ENCODE data around the gene CEL.
"Not testable (repeated sequence)": the region's sequence is repeated elsewhere in the genome, so short reads cannot be mapped to it uniquely, and the experiment has no call there.

Gene CEL

DNA sequence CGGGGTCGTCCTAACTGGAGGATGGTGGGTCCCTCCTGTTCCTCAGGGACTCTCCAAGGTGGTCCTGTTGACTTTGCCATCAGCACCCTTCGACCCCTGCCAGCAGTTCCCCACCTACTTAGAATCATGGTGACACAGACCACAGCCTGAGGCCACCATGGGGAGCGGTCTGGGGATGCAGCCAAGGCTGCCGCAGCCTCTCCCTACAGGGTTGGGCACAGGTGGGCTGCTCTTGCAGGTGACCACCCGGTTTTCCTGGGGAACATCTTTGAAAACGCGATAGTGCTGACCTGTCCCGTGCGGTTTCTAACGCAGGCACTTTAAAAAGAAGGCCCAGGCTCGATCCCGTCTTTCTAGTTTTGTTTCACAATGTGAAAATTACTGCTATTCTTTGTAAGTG lies 12.7 kb upstream of the CEL start:
- DNase-seq = no peak

GRCh38 chr9:133050142-133050541 lies 11.6 kb upstream of the CEL start:
- no peak for DNase-seq

DNA sequence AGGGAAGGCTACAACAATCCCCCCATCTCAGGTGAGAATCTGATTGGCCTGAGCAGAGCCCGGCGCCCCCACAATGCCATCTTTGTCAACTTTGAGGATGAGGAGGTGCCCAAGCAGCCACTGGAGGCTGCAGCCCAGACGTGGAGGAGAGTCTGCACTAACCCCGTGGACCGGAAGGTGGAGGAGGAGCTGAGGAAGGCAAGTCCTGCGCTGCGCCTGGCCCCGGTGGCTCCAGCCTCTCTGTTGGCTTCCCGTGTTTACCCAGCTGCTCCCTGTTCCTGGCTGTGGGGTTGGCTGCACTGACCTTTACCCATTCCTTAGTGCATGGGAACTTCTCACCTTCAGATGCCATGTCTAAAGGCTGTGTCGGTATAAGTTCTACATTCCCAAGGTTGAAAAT lies 11.0 kb upstream of the CEL start:
- peak; percentile 62 for DNase-seq

- no peak for DNase-seq
Observed at GRCh38 chr9:133051281-133051900, 10.4 kb upstream of the CEL start.

- DNase-seq = no peak
Observed at GRCh38 chr9:133051966-133052539, 9.7 kb upstream of the CEL start.

DNA sequence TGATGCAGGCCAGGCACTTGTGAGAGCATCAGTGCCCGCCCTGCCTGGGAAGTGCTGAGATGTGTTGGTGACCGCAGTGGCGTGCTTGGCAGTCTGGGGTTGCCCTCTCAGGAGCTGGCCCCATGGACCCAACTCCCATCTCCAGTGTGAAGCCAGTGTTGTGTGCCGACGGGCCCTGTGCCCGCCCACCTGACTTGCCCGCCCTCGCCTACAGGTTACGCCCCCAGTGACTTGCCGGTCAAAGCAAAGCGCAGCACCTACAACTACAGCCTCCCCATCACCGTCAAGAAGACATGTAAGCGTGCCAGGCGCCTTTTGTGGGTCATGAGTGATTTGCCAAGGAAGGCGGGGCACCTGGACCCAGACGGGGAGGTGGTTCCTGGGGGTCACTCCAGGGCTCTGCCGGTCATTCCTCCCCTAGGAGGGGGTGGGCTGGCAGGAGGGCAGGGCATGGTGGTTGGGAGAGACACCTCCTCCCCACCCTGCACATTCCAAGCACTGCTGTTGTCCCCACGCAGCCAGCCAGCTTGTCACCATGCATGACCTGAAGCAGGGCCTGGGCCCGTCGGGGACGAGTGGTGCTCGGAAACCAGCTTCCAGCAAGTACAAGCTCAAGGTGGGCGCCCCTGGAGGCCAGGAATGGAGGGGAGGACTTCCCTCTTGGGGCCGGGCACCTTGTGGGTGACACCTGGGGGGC lies 7.4 kb upstream of the CEL start:
- DNase-seq = no peak

GRCh38 chr9:133054966-133055365 lies 6.8 kb upstream of the CEL start:
- DNase-seq = no peak

DNA sequence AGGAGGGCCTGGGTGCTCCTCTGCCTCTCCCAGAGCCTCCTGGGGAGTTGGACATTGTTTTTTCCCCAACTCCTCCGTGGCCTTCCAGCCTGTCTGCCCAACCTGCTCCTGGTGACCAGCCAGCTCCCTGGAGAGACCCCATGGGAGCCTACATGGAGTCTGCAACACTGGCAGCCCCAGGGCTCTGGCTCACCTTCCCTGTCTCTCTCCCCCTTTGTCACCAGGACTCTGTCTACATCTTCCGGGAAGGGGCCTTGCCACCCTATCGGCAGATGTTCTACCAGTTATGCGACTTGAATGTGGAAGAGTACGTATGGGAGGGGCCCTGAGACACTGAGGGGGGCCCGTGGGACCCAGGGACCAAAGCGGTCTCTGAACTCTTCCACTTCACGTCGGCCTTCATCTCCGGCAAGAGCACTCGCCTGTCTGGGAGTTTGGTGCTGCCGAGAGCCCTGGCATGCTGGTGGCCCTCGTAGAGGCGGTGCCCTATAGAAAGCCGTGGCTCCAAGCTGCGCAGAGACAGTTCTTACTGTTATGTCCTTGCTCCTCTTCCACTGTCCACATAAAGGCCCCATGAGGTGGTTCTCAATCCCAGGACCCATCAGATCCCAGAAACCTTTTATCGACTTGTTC lies 5.9 kb upstream of the CEL start:
- DNase-seq = no peak

GRCh38 chr9:133056533-133056932 lies 5.2 kb upstream of the CEL start:
- DNase-seq = no peak

DNA sequence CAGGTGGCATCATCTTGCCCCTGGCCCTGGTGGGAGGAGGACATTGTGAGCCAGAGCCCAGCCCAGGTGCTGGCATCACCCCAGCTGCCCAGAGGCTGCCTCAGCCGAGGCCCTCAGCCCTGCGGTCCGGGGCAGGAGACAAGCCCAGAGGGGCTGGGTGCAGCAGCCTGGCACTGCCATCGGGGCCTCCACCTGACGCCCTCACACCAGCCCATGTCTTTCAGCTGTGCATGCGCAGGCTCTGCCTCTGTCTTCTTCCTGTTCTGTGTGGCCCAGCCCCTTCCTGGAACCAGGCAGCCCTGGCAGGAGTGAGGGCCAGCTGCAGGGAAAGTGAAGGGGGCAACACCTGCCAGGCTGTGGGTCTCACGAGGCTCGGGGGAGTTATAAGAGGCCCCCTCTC lies 4.8 kb upstream of the CEL start:
- no peak for DNase-seq

DNA sequence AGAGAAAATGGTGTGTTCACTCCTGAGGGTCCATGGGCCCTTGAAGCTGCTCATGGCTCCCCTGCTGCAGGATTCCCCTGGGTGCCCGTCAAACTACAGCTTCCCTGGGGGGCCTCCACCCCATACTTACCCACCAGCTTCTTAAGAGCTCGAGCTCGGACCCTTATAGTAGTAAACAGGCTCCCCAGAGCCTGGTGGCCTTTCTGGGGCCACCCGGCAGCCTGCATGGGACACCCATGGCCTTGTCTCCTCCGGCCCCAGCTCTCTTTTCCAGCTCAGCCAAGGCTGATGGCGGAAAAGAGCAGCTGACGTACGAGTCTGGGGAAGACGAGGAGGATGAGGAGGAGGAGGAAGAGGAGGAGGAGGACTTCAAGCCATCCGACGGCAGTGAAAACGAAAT lies 4.2 kb upstream of the CEL start:
- DNase-seq = no peak

- DNase-seq = no peak
Observed at GRCh38 chr9:133058071-133058470, 3.7 kb upstream of the CEL start.

- DNase-seq = no peak
Observed at GRCh38 chr9:133058550-133059320, 3.0 kb upstream of the CEL start.

DNA sequence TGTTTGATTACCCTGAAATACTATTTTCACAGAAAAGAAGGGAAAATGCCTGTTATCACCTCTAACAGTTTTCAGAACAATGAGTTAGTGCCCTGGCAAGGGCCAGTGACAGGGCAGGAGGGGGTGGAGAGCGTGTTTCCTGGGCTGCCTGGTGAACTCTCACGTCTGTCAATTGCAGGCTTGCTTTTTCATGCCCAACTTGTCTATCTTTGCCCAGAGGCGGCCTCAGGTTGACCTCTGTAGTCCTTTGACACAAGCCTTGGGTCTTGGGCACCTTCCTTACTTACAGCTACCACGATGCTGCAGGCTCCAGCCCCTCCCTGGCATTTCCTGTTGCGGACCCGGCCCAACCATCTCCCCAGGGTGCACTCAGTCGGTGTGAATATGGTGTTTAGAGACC lies 2.2 kb upstream of the CEL start:
- DNase-seq = no peak

DNA sequence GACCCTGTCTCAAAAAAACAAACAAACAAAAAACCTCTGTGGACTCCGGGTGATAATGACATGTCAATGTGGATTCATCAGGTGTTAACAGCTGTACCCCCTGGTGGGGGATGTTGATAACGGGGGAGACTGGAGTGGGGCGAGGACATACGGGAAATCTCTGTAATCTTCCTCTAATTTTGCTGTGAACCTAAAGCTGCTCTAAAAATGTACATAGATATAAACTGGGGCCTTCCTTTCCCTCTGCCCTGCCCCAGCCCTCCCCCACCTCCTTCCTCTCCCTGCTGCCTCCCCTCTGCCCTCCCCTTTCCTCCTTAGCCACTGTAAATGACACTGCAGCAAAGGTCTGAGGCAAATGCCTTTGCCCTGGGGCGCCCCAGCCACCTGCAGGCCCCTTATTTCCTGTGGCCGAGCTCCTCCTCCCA lies 1.4 kb upstream of the CEL start:
- no peak for DNase-seq

DNA sequence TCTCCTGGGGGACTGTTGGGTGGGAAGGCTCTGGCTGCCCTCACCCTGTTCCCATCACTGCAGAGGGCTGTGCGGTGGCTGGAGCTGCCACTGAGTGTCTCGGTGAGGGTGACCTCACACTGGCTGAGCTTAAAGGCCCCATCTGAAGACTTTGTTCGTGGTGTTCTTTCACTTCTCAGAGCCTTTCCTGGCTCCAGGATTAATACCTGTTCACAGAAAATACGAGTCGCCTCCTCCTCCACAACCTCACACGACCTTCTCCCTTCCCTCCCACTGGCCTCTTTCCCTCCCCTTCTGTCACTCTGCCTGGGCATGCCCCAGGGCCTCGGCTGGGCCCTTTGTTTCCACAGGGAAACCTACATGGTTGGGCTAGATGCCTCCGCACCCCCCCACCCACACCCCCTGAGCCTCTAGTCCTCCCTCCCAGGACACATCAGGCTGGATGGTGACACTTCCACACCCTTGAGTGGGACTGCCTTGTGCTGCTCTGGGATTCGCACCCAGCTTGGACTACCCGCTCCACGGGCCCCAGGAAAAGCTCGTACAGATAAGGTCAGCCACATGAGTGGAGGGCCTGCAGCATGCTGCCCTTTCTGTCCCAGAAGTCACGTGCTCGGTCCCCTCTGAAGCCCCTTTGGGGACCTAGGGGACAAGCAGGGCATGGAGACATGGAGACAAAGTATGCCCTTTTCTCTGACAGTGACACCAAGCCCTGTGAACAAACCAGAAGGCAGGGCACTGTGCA lies 590 bp upstream of the CEL start:
- not testable (repeated sequence) for DNase-seq

DNA sequence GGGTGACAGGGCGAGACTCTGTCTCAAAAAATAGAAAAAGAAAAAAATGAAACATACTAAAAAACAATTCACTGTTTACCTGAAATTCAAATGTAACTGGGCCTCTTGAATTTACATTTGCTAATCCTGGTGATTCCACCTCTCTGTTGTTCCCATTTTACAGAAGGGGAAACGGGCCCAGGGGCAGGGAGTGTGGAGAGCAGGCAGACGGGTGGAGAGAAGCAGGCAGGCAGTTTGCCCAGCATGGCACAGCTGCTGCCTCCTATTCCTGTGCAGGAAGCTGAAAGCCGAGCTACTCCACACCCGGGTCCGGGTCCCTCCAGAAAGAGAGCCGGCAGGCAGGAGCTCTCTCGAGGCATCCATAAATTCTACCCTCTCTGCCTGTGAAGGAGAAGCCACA lies 788 bp downstream of the CEL start:
- not testable (repeated sequence) for DNase-seq

DNA sequence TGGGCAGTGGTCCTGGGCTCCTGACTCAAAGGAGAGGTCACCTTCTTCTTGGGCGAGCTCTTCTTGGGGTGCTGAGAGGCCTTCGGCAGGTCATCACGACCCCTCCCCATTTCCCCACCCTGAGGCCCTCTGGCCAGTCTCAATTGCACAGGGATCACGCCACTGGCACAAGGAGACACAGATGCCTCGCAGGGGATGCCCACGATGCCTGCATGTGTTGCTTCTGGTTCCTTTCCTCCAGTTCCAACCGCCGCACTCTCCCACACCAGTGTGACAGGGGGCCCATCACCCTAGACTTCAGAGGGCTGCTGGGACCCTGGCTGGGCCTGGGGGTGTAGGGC lies 1.3 kb downstream of the CEL start:
- no peak for DNase-seq

DNA sequence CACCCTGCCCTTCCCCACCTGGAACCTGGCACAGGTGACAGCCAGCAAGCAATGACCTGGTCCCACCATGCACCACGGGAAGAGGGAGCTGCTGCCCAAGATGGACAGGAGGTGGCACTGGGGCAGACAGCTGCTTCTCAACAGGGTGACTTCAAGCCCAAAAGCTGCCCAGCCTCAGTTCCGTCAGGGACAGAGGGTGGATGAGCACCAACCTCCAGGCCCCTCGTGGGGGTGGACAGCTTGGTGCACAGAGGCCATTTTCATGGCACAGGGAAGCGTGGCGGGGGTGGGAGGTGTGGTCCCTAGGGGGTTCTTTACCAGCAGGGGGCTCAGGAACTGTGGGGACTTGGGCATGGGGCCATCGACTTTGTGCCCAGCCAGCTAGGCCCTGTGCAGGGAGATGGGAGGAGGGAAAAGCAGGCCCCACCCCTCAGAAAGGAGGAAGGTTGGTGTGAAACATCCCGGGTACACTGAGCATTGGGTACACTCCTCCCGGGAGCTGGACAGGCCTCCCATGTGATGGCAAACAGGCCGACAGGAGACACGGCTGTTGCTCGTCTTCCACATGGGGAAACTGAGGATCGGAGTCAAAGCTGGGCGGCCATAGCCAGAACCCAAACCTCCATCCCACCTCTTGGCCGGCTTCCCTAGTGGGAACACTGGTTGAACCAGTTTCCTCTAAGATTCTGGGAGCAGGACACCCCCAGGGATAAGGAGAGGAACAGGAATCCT lies 1.9 kb downstream of the CEL start:
- no peak for DNase-seq

- DNase-seq = no peak
Observed at GRCh38 chr9:133064241-133065069, 2.7 kb downstream of the CEL start.

- no peak for DNase-seq
Observed at GRCh38 chr9:133065070-133065388, 3.2 kb downstream of the CEL start.

All from NCI-H774 (cell line).